Activated T-helper 17 cell treated with anti-CD3 and anti-CD28 coated beads, Interleukin-2, amount 50 U/mL, for 72 hours (primary cell): ENCODE measurements around the gene UGT1A8. TPM values are rescaled to one million over a fixed set of nuclear protein-coding genes. Genes with fewer than 3 reads are reported as not detected.
"Not testable (repeated sequence)": the region's sequence is repeated elsewhere in the genome, so short reads cannot be mapped to it uniquely, and the experiment has no call there.

ENCODE experiments used
- ATAC-seq: fragments of 150-1000 bp; cut with Tn5 transposase; replicated peaks from 2 replicates; pipeline ENCODE4 v1.10.0; 2021; ENCODE audit warnings: mild to moderate bottlenecking, moderate library complexity
- H3K27ac Mint-ChIP-seq: one replicate; pipeline ENCODE4 v1.8.0; 2022; ENCODE audit warnings: mixed read lengths
- H3K27me3 Mint-ChIP-seq: one replicate; pipeline ENCODE4 v1.8.0; 2022; ENCODE audit warnings: mixed read lengths
- H3K36me3 Mint-ChIP-seq: one replicate; pipeline ENCODE4 v1.8.0; 2022; ENCODE audit warnings: low read depth, mild to moderate bottlenecking, mixed read lengths
- H3K4me1 Mint-ChIP-seq: one replicate; pipeline ENCODE4 v1.8.0; 2022; ENCODE audit warnings: mixed read lengths
- H3K4me3 Mint-ChIP-seq: one replicate; pipeline ENCODE4 v1.8.0; 2022; ENCODE audit warnings: mild to moderate bottlenecking, mixed read lengths
- H3K9me3 Mint-ChIP-seq: one replicate; pipeline ENCODE4 v1.8.0; 2022; ENCODE audit warnings: mixed read lengths
- total RNA-seq, 2 donors: library from RNA; stranded (reverse); gene quantifications; one replicate each; pipeline ENCODE4 v1.2.3, GENCODE V29; 2022

UGT1A8 gene
- total RNA-seq, 2 donors from 2014 or later: 0.42 TPM; not detected in 1

- H3K4me1 Mint-ChIP-seq: no peaks in the 10 kb centered on the region
- no peak overlapping the region for H3K27ac Mint-ChIP-seq
- no peak overlapping the region for H3K4me3 Mint-ChIP-seq
- peaks cover 3% of the 10 kb centered on the region for H3K9me3 Mint-ChIP-seq
- ATAC-seq: no peak
- H3K36me3 Mint-ChIP-seq: no peaks in the 10 kb centered on the region
- peaks cover 34% of the 10 kb centered on the region for H3K27me3 Mint-ChIP-seq
These were observed 127.8 kb downstream of the UGT1A8 start for GRCh38 chr2:233745073-233745755.

- H3K4me1 Mint-ChIP-seq, H3K9me3 Mint-ChIP-seq, H3K4me3 Mint-ChIP-seq, H3K36me3 Mint-ChIP-seq, ATAC-seq, H3K27ac Mint-ChIP-seq: not testable (repeated sequence)
- H3K27me3 Mint-ChIP-seq: peaks cover 35% of the 10 kb centered on the region
These were observed 128.4 kb downstream of the UGT1A8 start for GRCh38 chr2:233745838-233746237.

- Mint-ChIP-seq H3K4me3 (no peak overlapping the region), H3K4me1 (no peaks in the 10 kb centered on the region), H3K27ac (no peak overlapping the region), H3K27me3 (peaks cover 31% of the 10 kb centered on the region), H3K9me3 (peaks cover 6% of the 10 kb centered on the region), H3K36me3 (no peaks in the 10 kb centered on the region)
- ATAC-seq: no peak
These were observed 129.2 kb downstream of the UGT1A8 start for GRCh38 chr2:233746475-233747282.

GRCh38 chr2:233747283-233747544, 129.8 kb downstream of the UGT1A8 start:
- Mint-ChIP-seq H3K4me3 (no peak overlapping the region), H3K4me1 (no peaks in the 10 kb centered on the region), H3K9me3 (peaks cover 7% of the 10 kb centered on the region), H3K36me3 (no peaks in the 10 kb centered on the region), H3K27ac (no peak overlapping the region), H3K27me3 (peaks cover 31% of the 10 kb centered on the region)
- no peak for ATAC-seq

- H3K4me1 Mint-ChIP-seq, H3K4me3 Mint-ChIP-seq, H3K27ac Mint-ChIP-seq, H3K36me3 Mint-ChIP-seq, H3K9me3 Mint-ChIP-seq, ATAC-seq: not testable (repeated sequence)
- H3K27me3 Mint-ChIP-seq: peaks cover 39% of the 10 kb centered on the region
These were observed 133.3 kb downstream of the UGT1A8 start for GRCh38 chr2:233750689-233751088.

- not testable (repeated sequence) for H3K36me3 Mint-ChIP-seq, ATAC-seq, H3K4me3 Mint-ChIP-seq, H3K9me3 Mint-ChIP-seq, H3K4me1 Mint-ChIP-seq, H3K27ac Mint-ChIP-seq
- peaks cover 39% of the 10 kb centered on the region for H3K27me3 Mint-ChIP-seq
These were observed 134.0 kb downstream of the UGT1A8 start for GRCh38 chr2:233751212-233752009.

- Mint-ChIP-seq H3K4me3 (no peak overlapping the region), H3K9me3 (peaks cover 4% of the 10 kb centered on the region), H3K27ac (no peak overlapping the region), H3K36me3 (no peaks in the 10 kb centered on the region), H3K27me3 (peaks cover 14% of the 10 kb centered on the region), H3K4me1 (no peaks in the 10 kb centered on the region)
- ATAC-seq: no peak
These were observed 137.6 kb downstream of the UGT1A8 start for GRCh38 chr2:233754872-233755611.

GRCh38 chr2:233756429-233757081, 139.1 kb downstream of the UGT1A8 start:
- Mint-ChIP-seq H3K4me3 (no peak overlapping the region), H3K27ac (no peak overlapping the region), H3K9me3 (peaks cover 3% of the 10 kb centered on the region), H3K36me3 (no peaks in the 10 kb centered on the region), H3K27me3 (peaks cover 12% of the 10 kb centered on the region), H3K4me1 (no peaks in the 10 kb centered on the region)
- no peak for ATAC-seq

GRCh38 chr2:233758141-233758540, 140.7 kb downstream of the UGT1A8 start:
- no peak overlapping the region for H3K4me3 Mint-ChIP-seq
- H3K27me3 Mint-ChIP-seq: peaks cover 8% of the 10 kb centered on the region
- ATAC-seq: no peak
- H3K4me1 Mint-ChIP-seq: no peaks in the 10 kb centered on the region
- H3K27ac Mint-ChIP-seq: no peak overlapping the region
- H3K36me3 Mint-ChIP-seq: no peaks in the 10 kb centered on the region
- no peaks in the 10 kb centered on the region for H3K9me3 Mint-ChIP-seq

- Mint-ChIP-seq H3K27ac (no peak overlapping the region), H3K27me3 (peaks cover 9% of the 10 kb centered on the region), H3K4me1 (no peaks in the 10 kb centered on the region), H3K9me3 (no peaks in the 10 kb centered on the region), H3K4me3 (no peak overlapping the region), H3K36me3 (no peaks in the 10 kb centered on the region)
- no peak for ATAC-seq
These were observed 141.4 kb downstream of the UGT1A8 start for GRCh38 chr2:233758849-233759248.

- ATAC-seq: no peak
These were observed 142.6 kb downstream of the UGT1A8 start, which contains the start of gene UGT1A1 for GRCh38 chr2:233760043-233760442. Gene UGT1A1, plus strand, starts transcription at chr2:233760270. Its CDS starts 18 bp downstream, at chr2:233760288.

GRCh38 chr2:233761040-233761769, 143.8 kb downstream of the UGT1A8 start:
- Mint-ChIP-seq H3K4me3 (no peak overlapping the region), H3K4me1 (peaks cover 5% of the 10 kb centered on the region), H3K27me3 (peaks cover 24% of the 10 kb centered on the region), H3K27ac (no peak overlapping the region), H3K36me3 (no peaks in the 10 kb centered on the region), H3K9me3 (no peaks in the 10 kb centered on the region)
- ATAC-seq: no peak

More at GRCh38 chr2:233760043-233760442, 142.6 kb downstream of the UGT1A8 start, which contains the start of gene UGT1A1:
- Mint-ChIP-seq H3K27me3 (peaks cover 20% of the 10 kb centered on the region), H3K4me3 (no peak within 1 kb of the TSS), H3K27ac (no peak within 1 kb of the TSS), H3K36me3 (no peaks in the 10 kb centered on the region), H3K9me3 (no peaks in the 10 kb centered on the region), H3K4me1 (peaks cover 5% of the 10 kb centered on the region)

GRCh38 chr2:233764264-233764663, 146.8 kb downstream of the UGT1A8 start:
- ATAC-seq: no peak
- Mint-ChIP-seq H3K27me3 (peaks cover 33% of the 10 kb centered on the region), H3K4me3 (no peak overlapping the region), H3K36me3 (no peaks in the 10 kb centered on the region), H3K4me1 (peaks cover 5% of the 10 kb centered on the region), H3K9me3 (no peaks in the 10 kb centered on the region), H3K27ac (no peak overlapping the region)
